Neural cell (in vitro differentiated cells): ENCODE results near the gene NHS. TPM values are rescaled to one million over a fixed set of nuclear protein-coding genes. Genes with fewer than 3 reads are reported as not detected.

Experiments
- H2AFZ ChIP-seq: fragments of 200-600, 300-800 bp; sonication (generic), shearing (Covaris generic); 2 replicates; pipeline ENCODE4 v1.6.0; 2014; ENCODE audit warnings: low read depth, mild to moderate bottlenecking, antibody characterized with exemption, low read length, moderate library complexity
- H3F3A ChIP-seq: fragments of 200-600 bp; shearing (Covaris generic); 2 replicates; pipeline ENCODE4 v1.6.1; 2016; ENCODE audit warnings: mild to moderate bottlenecking, moderate library complexity, mixed read lengths, antibody characterized with exemption, low read length; ENCODE audit not compliant: insufficient read depth, poor library complexity, severe bottlenecking
- H3K27ac ChIP-seq: fragments of 200-600, 300-800 bp; sonication (generic), shearing (Covaris generic); 2 replicates; pipeline ENCODE4 v1.5.1; 2014; ENCODE audit warnings: mild to moderate bottlenecking, low read length, moderate library complexity
- H3K27me3 ChIP-seq: fragments of 300-800, 200-600 bp; sonication (generic), shearing (Covaris generic); 2 replicates; pipeline ENCODE4 v1.6.0; 2014; ENCODE audit warnings: mild to moderate bottlenecking, low read depth, low read length, moderate library complexity; ENCODE audit not compliant: insufficient read depth
- H3K36me3 ChIP-seq: fragments of 300-800, 200-600 bp; sonication (generic), shearing (Covaris generic); 2 replicates; pipeline ENCODE4 v1.5.1; 2014; ENCODE audit warnings: mild to moderate bottlenecking, antibody characterized with exemption, low read length, moderate library complexity; ENCODE audit not compliant: insufficient read depth
- H3K4me2 ChIP-seq: fragments of 300-800, 200-600 bp; sonication (generic), shearing (Covaris generic); 2 replicates; pipeline ENCODE4 v1.6.0; 2014; ENCODE audit warnings: mild to moderate bottlenecking, low read length
- H3K4me3 ChIP-seq: fragments of 300-800, 200-600 bp; sonication (generic), shearing (Covaris generic); 2 replicates; pipeline ENCODE4 v1.5.1; 2014; ENCODE audit warnings: mild to moderate bottlenecking, low read length, moderate library complexity
- H3K79me2 ChIP-seq: fragments of 200-600 bp; shearing (Covaris generic); replicated peaks from 2 replicates; pipeline ENCODE4 v1.6.0; 2014; ENCODE audit warnings: mild to moderate bottlenecking, low read length, moderate library complexity; ENCODE audit not compliant: insufficient read depth
- H3K9ac ChIP-seq: fragments of 300-800, 200-600 bp; sonication (generic), shearing (Covaris generic); 2 replicates; pipeline ENCODE4 v1.6.1; 2016; ENCODE audit warnings: mild to moderate bottlenecking, low read length, mixed read lengths
- H3K9me2 ChIP-seq: fragments of 200-600 bp; shearing (Covaris generic); 2 replicates; pipeline ENCODE4 v1.6.1; 2016; ENCODE audit warnings: mild to moderate bottlenecking, low read length, mixed read lengths; ENCODE audit not compliant: insufficient read depth
- H3K9me3 ChIP-seq: fragments of 200-600, 300-800 bp; sonication (generic), shearing (Covaris generic); 2 replicates; pipeline ENCODE4 v1.6.1; 2016; ENCODE audit warnings: mild to moderate bottlenecking, mixed run types, low read length, moderate library complexity, mixed read lengths
- H4K20me1 ChIP-seq: fragments of 200-600 bp; shearing (Covaris generic); 2 replicates; pipeline ENCODE4 v1.6.1; 2016; ENCODE audit warnings: mild to moderate bottlenecking, mixed run types; ENCODE audit not compliant: insufficient read depth
- EP300 ChIP-seq: fragments of 450-650 bp; conservative IDR thresholded peaks from 2 replicates; pipeline ENCODE4 v1.6.1; 2014; ENCODE audit warnings: antibody characterized with exemption, mild to moderate bottlenecking, moderate library complexity; ENCODE audit not compliant: poor library complexity, severe bottlenecking
- EZH2 ChIP-seq: fragments of 200-600, 300-800 bp; shearing (Covaris generic), sonication (generic); IDR thresholded peaks from 2 replicates; pipeline ENCODE4 v1.6.1; 2014; ENCODE audit warnings: antibody characterized with exemption, low read length, borderline replicate concordance, mild to moderate bottlenecking; ENCODE audit not compliant: insufficient read depth, poor library complexity, severe bottlenecking
- MXI1 ChIP-seq: fragments of 450-650 bp; conservative IDR thresholded peaks from 2 replicates; pipeline ENCODE4 v1.6.1; 2014; ENCODE audit warnings: antibody characterized with exemption, mild to moderate bottlenecking; ENCODE audit not compliant: poor library complexity, severe bottlenecking
- POLR2AphosphoS5 ChIP-seq: IDR thresholded peaks from 2 replicates; pipeline ENCODE4 v1.6.1; 2012
- RAD21 ChIP-seq: fragments of 450-650 bp; conservative IDR thresholded peaks from 2 replicates; pipeline ENCODE4 v1.6.1; 2014; ENCODE audit warnings: antibody characterized with exemption, mild to moderate bottlenecking, moderate library complexity
- SMC3 ChIP-seq: fragments of 450-650 bp; conservative IDR thresholded peaks from 2 replicates; pipeline ENCODE4 v1.6.1; 2014; ENCODE audit warnings: antibody characterized with exemption, mild to moderate bottlenecking, moderate library complexity; ENCODE audit not compliant: poor library complexity
- TAF1 ChIP-seq: IDR thresholded peaks from 2 replicates; pipeline ENCODE4 v1.6.1; 2012; ENCODE audit warnings: low read depth
- polyA plus RNA-seq: library from polyadenylated mRNA; depleted of rRNA; stranded (reverse); fragments of >200 nt; gene quantifications from 2 replicates; pipeline ENCODE4 v1.2.3, GENCODE V29; 2014
- TF ChIP-seq, protein P1 (sequence below): fragments of 450-650 bp; IDR thresholded peaks from 2 replicates; pipeline ENCODE4 v1.5.1; 2014; ENCODE audit warnings: antibody characterized with exemption, mild to moderate bottlenecking, moderate library complexity; ENCODE audit not compliant: poor library complexity, severe bottlenecking
- TF ChIP-seq, protein P2 (sequence below): IDR thresholded peaks from 2 replicates; pipeline ENCODE4 v1.6.1; 2012; ENCODE audit warnings: borderline replicate concordance

The NHS gene
- polyA plus RNA-seq, 1 donor from 2014 or later: 1.9 TPM

DNA sequence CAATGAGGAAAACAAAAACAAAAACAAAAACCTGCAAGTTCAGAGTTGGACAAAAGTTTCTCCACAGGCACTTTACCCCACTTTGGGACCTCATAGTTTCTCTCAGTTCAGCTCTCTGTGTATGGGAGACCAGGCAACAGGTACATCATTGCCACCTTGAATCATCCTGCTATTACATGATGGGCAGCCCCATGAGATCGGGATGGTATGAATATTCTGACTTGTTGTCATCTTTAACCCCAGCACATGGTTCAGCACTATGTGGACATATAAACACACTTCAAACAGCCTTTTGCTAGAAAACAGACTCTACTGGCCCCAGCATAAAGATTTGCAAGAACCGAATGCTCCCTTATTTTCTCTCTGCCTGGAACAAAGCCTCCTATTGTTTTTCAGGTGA is 185.4 kb downstream of the NHS start:
- H3K9me2 ChIP-seq: no peaks in the 10 kb centered on the region
- H3K36me3 ChIP-seq: no peaks in the 10 kb centered on the region
- no peak overlapping the region for H3K4me2 ChIP-seq
- no peak overlapping the region for H3K27ac ChIP-seq
- H3K27me3 ChIP-seq: no peaks in the 10 kb centered on the region
- no peak overlapping the region for H3K4me3 ChIP-seq
- H3K9ac ChIP-seq: no peak overlapping the region
- TF ChIP-seq TAF1 (no peak), EZH2 (no peak), MXI1 (no peak), EP300 (no peak), POLR2AphosphoS5 (no peak), SMC3 (no peak), RAD21 (no peak)
- TF ChIP-seq, protein P1, sequence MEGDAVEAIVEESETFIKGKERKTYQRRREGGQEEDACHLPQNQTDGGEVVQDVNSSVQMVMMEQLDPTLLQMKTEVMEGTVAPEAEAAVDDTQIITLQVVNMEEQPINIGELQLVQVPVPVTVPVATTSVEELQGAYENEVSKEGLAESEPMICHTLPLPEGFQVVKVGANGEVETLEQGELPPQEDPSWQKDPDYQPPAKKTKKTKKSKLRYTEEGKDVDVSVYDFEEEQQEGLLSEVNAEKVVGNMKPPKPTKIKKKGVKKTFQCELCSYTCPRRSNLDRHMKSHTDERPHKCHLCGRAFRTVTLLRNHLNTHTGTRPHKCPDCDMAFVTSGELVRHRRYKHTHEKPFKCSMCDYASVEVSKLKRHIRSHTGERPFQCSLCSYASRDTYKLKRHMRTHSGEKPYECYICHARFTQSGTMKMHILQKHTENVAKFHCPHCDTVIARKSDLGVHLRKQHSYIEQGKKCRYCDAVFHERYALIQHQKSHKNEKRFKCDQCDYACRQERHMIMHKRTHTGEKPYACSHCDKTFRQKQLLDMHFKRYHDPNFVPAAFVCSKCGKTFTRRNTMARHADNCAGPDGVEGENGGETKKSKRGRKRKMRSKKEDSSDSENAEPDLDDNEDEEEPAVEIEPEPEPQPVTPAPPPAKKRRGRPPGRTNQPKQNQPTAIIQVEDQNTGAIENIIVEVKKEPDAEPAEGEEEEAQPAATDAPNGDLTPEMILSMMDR: no peak
- TF ChIP-seq, protein P2, sequence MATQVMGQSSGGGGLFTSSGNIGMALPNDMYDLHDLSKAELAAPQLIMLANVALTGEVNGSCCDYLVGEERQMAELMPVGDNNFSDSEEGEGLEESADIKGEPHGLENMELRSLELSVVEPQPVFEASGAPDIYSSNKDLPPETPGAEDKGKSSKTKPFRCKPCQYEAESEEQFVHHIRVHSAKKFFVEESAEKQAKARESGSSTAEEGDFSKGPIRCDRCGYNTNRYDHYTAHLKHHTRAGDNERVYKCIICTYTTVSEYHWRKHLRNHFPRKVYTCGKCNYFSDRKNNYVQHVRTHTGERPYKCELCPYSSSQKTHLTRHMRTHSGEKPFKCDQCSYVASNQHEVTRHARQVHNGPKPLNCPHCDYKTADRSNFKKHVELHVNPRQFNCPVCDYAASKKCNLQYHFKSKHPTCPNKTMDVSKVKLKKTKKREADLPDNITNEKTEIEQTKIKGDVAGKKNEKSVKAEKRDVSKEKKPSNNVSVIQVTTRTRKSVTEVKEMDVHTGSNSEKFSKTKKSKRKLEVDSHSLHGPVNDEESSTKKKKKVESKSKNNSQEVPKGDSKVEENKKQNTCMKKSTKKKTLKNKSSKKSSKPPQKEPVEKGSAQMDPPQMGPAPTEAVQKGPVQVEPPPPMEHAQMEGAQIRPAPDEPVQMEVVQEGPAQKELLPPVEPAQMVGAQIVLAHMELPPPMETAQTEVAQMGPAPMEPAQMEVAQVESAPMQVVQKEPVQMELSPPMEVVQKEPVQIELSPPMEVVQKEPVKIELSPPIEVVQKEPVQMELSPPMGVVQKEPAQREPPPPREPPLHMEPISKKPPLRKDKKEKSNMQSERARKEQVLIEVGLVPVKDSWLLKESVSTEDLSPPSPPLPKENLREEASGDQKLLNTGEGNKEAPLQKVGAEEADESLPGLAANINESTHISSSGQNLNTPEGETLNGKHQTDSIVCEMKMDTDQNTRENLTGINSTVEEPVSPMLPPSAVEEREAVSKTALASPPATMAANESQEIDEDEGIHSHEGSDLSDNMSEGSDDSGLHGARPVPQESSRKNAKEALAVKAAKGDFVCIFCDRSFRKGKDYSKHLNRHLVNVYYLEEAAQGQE: no peak
- H3F3A ChIP-seq: no peaks in the 10 kb centered on the region
- H3K9me3 ChIP-seq: no peaks in the 10 kb centered on the region
- no peaks in the 10 kb centered on the region for H4K20me1 ChIP-seq
- H2AFZ ChIP-seq: no peak overlapping the region
- H3K79me2 ChIP-seq: no peaks in the 10 kb centered on the region

DNA sequence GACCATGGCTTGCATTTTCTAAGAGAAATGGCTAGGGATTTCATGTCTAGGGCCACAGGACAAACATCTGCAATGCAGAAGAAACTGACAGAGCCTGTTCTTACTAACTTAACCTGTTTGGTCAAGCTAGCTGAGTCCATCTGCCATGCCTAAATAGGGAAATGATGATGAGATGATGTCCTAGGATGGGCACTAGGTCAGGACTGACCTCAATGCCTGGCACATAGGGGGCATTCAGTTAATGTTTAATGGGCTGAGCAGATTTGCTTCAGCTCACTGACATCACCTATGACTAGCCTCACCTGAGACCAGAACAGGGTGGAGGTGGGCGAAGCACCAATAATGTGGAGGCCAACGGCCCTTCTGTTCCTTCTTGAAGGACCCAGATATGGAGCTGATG is 188.1 kb downstream of the NHS start:
- H3K4me2 ChIP-seq: no peak overlapping the region

More for the DNA sequence above, 188.1 kb downstream of the NHS start:
- TF ChIP-seq RAD21: no peak
- TF ChIP-seq EZH2: no peak
- TF ChIP-seq TAF1: no peak
- TF ChIP-seq EP300: no peak
- H4K20me1 ChIP-seq: no peaks in the 10 kb centered on the region
- H3K27ac ChIP-seq: no peak overlapping the region
- no peaks in the 10 kb centered on the region for H3F3A ChIP-seq
- H2AFZ ChIP-seq: no peak overlapping the region
- H3K4me3 ChIP-seq: no peak overlapping the region
- H3K27me3 ChIP-seq: no peaks in the 10 kb centered on the region
- no peaks in the 10 kb centered on the region for H3K9me3 ChIP-seq
- H3K9me2 ChIP-seq: no peaks in the 10 kb centered on the region
- H3K9ac ChIP-seq: no peak overlapping the region
- no peaks in the 10 kb centered on the region for H3K79me2 ChIP-seq
- H3K36me3 ChIP-seq: no peaks in the 10 kb centered on the region
